IgD-negative memory B cell (primary cell): ENCODE results near the gene FBLN1. TPM values are rescaled to one million over a fixed set of nuclear protein-coding genes. Genes with fewer than 3 reads are reported as not detected.

Experiments used
- H3K27ac Mint-ChIP-seq, 3 donors: one replicate each; pipeline ENCODE4 v1.8.0; 2020 to 2022; ENCODE audit warnings: mild to moderate bottlenecking in 3 of 3, mixed read lengths in 3 of 3, moderate library complexity in 1 of 3
- H3K27me3 Mint-ChIP-seq: one replicate; pipeline ENCODE4 v1.8.0; 2021; ENCODE audit warnings: mixed read lengths
- H3K36me3 Mint-ChIP-seq: one replicate; pipeline ENCODE4 v1.8.0; 2020; ENCODE audit warnings: mild to moderate bottlenecking, mixed read lengths
- H3K4me1 Mint-ChIP-seq, 3 donors: one replicate each; pipeline ENCODE4 v1.8.0; 2020 to 2022; ENCODE audit warnings: mixed read lengths in 3 of 3, mild to moderate bottlenecking in 1 of 3
- H3K4me3 Mint-ChIP-seq, 4 donors: one replicate each; pipeline ENCODE4 v1.8.0; 2020 to 2022; ENCODE audit warnings: mild to moderate bottlenecking in 4 of 4, mixed read lengths in 4 of 4, moderate library complexity in 3 of 4
- H3K9me3 Mint-ChIP-seq, 3 donors: one replicate each; pipeline ENCODE4 v1.8.0; 2020 to 2021; ENCODE audit warnings: mixed read lengths in 3 of 3, mild to moderate bottlenecking in 1 of 3
- polyA plus RNA-seq: library from polyadenylated mRNA; unstranded; fragments of 300-500 nt; fragmentation: Illumina TruSeq; gene quantifications from one replicate; pipeline ENCODE4 v1.2.3, GENCODE V29; 2021

FBLN1 gene
- polyA plus RNA-seq, 1 donor from 2014 or later = not detected

DNA sequence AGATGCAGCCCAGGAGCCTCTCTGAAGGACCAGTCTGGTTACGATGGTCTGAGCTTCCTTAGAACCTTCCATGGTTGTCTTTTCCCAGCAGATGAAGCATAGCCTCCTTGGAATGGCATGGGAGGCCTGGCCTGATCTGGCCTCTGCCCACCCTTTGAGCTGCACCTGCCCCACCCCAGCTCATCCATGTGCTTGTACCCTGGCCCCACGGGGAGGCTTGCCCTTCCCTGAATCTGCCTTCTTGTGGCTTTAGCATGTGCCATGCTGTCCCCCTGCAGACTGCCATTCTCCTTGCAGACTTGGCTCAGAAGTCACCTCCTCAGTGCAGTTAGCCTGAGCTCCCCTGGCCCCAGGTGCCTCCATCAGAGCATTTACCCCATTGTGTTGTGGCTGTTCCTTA lies 62.5 kb downstream of the FBLN1 start:
- H3K27ac Mint-ChIP-seq = no peak overlapping the region
- H3K9me3 Mint-ChIP-seq = peaks cover 4 to 13% (median 7%) of the 10 kb centered on the region in 3 donors
- no peak overlapping the region for H3K4me3 Mint-ChIP-seq
- H3K4me1 Mint-ChIP-seq = peaks cover 0 to 2% (median 0%) of the 10 kb centered on the region in 3 donors
- peaks cover 2% of the 10 kb centered on the region for H3K36me3 Mint-ChIP-seq
- H3K27me3 Mint-ChIP-seq = peaks cover 22% of the 10 kb centered on the region

- H3K4me3 Mint-ChIP-seq = no peak overlapping the region
- no peak overlapping the region for H3K27ac Mint-ChIP-seq
- peaks cover 22% of the 10 kb centered on the region for H3K27me3 Mint-ChIP-seq
- peaks cover 2 to 13% (median 8%) of the 10 kb centered on the region in 3 donors for H3K9me3 Mint-ChIP-seq
- H3K4me1 Mint-ChIP-seq = peaks cover 0 to 2% (median 0%) of the 10 kb centered on the region in 3 donors
- peaks cover 2% of the 10 kb centered on the region for H3K36me3 Mint-ChIP-seq
These were observed 63.3 kb downstream of the FBLN1 start for GRCh38 chr22:45565973-45566372.

GRCh38 chr22:45568213-45568612 lies 65.5 kb downstream of the FBLN1 start:
- Mint-ChIP-seq H3K27ac (no peak overlapping the region), H3K4me3 (no peak overlapping the region)

GRCh38 chr22:45571089-45571488 lies 68.4 kb downstream of the FBLN1 start:
- Mint-ChIP-seq H3K36me3 (peaks cover 5% of the 10 kb centered on the region), H3K27ac (no peak overlapping the region), H3K27me3 (peaks cover 21% of the 10 kb centered on the region), H3K4me3 (no peak overlapping the region), H3K4me1 (peaks cover 0 to 4% (median 0%) of the 10 kb centered on the region in 3 donors), H3K9me3 (peaks cover 4 to 16% (median 13%) of the 10 kb centered on the region in 3 donors)

More at GRCh38 chr22:45568213-45568612, 65.5 kb downstream of the FBLN1 start:
- peaks cover 5% of the 10 kb centered on the region for H3K36me3 Mint-ChIP-seq
- H3K9me3 Mint-ChIP-seq = peaks cover 4 to 16% (median 13%) of the 10 kb centered on the region in 3 donors
- H3K27me3 Mint-ChIP-seq = peaks cover 21% of the 10 kb centered on the region
- H3K4me1 Mint-ChIP-seq = peaks cover 0 to 2% (median 0%) of the 10 kb centered on the region in 3 donors

DNA sequence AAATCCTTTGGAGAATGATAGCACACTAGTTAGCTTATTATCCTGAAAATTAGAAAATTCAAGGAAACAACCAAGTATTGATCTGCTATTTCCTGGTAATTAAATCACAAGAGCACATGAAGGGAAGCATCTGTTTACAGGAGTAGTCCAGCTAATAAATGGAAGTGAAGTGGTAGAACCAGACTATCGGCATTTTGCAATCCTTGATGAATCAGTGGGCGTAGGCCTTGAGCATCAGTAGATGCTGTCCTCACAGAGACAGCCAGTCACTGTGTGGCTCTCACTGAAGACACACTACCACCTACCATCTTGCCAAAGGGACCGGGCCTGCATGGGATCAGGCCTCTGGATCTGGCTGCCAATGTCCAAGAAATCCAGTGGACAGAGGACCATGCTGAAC lies 69.8 kb downstream of the FBLN1 start:
- peaks cover 4% of the 10 kb centered on the region for H3K36me3 Mint-ChIP-seq
- H3K9me3 Mint-ChIP-seq = peaks cover 4 to 16% (median 13%) of the 10 kb centered on the region in 3 donors
- H3K27ac Mint-ChIP-seq = no peak overlapping the region
- H3K4me1 Mint-ChIP-seq = peaks cover 0 to 2% (median 0%) of the 10 kb centered on the region in 3 donors
- peaks cover 23% of the 10 kb centered on the region for H3K27me3 Mint-ChIP-seq
- H3K4me3 Mint-ChIP-seq = no peak overlapping the region

DNA sequence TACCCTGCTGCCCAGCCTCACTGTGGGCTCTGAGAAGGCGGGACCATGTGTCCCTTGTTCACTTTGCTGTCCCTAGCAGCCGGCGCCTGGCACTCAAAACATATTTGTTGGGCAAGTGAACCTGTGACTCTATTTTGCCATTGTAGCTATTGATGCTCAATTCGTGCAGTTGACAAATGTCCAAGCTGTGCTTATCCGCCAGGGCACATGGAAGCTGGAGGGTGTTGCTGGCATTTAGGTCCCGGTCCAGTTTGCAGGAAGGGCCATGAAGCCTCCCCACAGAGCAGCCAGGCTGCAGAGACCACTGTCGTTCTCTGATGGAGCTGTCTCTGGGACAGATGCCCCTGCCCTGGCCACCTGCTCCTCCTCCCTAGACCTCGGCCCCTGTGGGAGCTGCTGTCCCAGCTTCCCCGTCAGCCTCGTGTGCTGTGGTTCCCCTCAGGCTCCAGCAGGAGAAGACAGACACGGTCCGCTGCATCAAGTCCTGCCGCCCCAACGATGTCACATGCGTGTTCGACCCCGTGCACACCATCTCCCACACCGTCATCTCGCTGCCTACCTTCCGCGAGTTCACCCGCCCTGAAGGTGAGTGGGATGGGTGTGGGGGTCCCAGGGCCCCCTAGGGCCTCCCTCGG lies 71.5 kb downstream of the FBLN1 start:
- H3K4me3 Mint-ChIP-seq = peak overlapping the region in 1 of 4 donors; percentile 32
- peaks cover 23% of the 10 kb centered on the region for H3K27me3 Mint-ChIP-seq
- H3K27ac Mint-ChIP-seq = no peak overlapping the region
- H3K36me3 Mint-ChIP-seq = peaks cover 3% of the 10 kb centered on the region
- peaks cover 1 to 16% (median 13%) of the 10 kb centered on the region in 3 donors for H3K9me3 Mint-ChIP-seq
- peaks cover 0 to 2% (median 0%) of the 10 kb centered on the region in 3 donors for H3K4me1 Mint-ChIP-seq

GRCh38 chr22:45575173-45575572 lies 72.5 kb downstream of the FBLN1 start:
- H3K27me3 Mint-ChIP-seq = peaks cover 21% of the 10 kb centered on the region
- H3K4me3 Mint-ChIP-seq = no peak overlapping the region
- H3K4me1 Mint-ChIP-seq = peaks cover 0 to 2% (median 0%) of the 10 kb centered on the region in 3 donors
- peaks cover 3% of the 10 kb centered on the region for H3K36me3 Mint-ChIP-seq
- H3K9me3 Mint-ChIP-seq = peaks cover 1 to 13% (median 12%) of the 10 kb centered on the region in 3 donors
- H3K27ac Mint-ChIP-seq = no peak overlapping the region

- peaks cover 3% of the 10 kb centered on the region for H3K36me3 Mint-ChIP-seq
- H3K4me1 Mint-ChIP-seq = peaks cover 0 to 2% (median 0%) of the 10 kb centered on the region in 3 donors
- H3K4me3 Mint-ChIP-seq = no peak overlapping the region
- H3K27me3 Mint-ChIP-seq = peaks cover 21% of the 10 kb centered on the region
- H3K27ac Mint-ChIP-seq = no peak overlapping the region
- peaks cover 1 to 8% (median 7%) of the 10 kb centered on the region in 3 donors for H3K9me3 Mint-ChIP-seq
These were observed 73.1 kb downstream of the FBLN1 start for GRCh38 chr22:45575607-45576272.

DNA sequence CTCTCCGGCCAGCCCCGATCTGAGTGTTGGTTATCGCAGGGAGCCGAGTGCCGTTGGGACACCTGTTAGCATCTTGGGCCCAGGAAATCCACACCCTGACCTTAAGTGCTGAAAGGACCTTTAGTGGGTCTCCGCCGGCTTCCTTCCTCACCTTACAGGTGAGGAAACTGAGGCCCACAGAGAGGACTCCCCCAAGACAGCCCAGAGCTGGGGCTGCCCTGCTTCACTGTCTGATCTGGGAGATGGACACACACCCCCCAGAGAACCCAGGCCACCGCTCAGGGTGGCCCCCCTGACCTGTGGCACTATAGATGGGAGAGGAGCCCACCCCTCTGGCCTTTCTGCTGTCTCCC lies 73.6 kb downstream of the FBLN1 start:
- H3K36me3 Mint-ChIP-seq = peaks cover 3% of the 10 kb centered on the region
- H3K4me3 Mint-ChIP-seq = no peak overlapping the region
- peaks cover 1 to 6% (median 5%) of the 10 kb centered on the region in 3 donors for H3K9me3 Mint-ChIP-seq
- H3K27ac Mint-ChIP-seq = no peak overlapping the region
- H3K4me1 Mint-ChIP-seq = peaks cover 0 to 2% (median 0%) of the 10 kb centered on the region in 3 donors
- peaks cover 21% of the 10 kb centered on the region for H3K27me3 Mint-ChIP-seq

DNA sequence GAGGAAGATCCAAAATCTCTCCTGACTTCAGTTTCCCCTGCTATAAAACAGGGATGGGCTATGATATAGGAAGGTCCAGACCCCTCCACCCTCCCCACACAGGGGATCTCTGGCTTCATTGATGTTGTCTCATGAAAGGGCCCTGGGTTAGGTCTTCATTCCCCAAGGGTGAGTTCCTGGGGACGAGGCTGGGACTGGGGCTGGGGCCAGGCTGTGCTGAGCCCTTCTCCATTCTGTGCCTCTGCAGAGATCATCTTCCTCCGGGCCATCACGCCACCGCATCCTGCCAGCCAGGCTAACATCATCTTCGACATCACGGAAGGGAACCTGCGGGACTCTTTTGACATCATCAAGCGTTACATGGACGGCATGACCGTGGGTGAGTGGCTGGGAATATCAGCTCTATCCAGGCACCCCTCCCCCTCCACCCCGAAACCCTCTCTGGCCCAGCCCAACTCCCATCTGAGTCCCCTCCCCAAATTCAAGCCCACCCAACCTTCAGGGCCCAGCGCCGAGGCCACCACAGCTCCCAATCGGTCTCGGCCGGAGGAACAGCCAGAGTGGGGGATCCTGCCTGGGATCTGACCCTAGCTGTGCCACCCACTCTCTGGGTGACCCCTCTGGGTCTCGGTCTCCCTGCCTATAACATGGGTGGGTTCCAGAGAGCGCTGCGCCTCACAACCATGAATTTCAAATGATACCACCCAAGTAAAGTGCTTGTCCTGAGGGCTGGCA lies 74.2 kb downstream of the FBLN1 start:
- Mint-ChIP-seq H3K27me3 (peaks cover 21% of the 10 kb centered on the region), H3K4me1 (peaks cover 0 to 2% (median 0%) of the 10 kb centered on the region in 3 donors), H3K27ac (no peak overlapping the region), H3K36me3 (peaks cover 2% of the 10 kb centered on the region), H3K9me3 (no peaks in the 10 kb centered on the region), H3K4me3 (no peak overlapping the region)

GRCh38 chr22:45577746-45578523 lies 75.3 kb downstream of the FBLN1 start:
- Mint-ChIP-seq H3K4me3 (no peak overlapping the region), H3K9me3 (peaks cover 0 to 7% (median 3%) of the 10 kb centered on the region in 3 donors), H3K4me1 (peaks cover 0 to 6% (median 3%) of the 10 kb centered on the region in 3 donors), H3K36me3 (peaks cover 2% of the 10 kb centered on the region), H3K27ac (no peak overlapping the region), H3K27me3 (peaks cover 20% of the 10 kb centered on the region)

- Mint-ChIP-seq H3K9me3 (peaks cover 3 to 10% (median 3%) of the 10 kb centered on the region in 3 donors), H3K36me3 (peaks cover 2% of the 10 kb centered on the region), H3K4me3 (no peak overlapping the region), H3K27ac (no peak overlapping the region), H3K4me1 (peaks cover 4 to 9% (median 8%) of the 10 kb centered on the region in 3 donors), H3K27me3 (peaks cover 20% of the 10 kb centered on the region)
These were observed 76.0 kb downstream of the FBLN1 start for GRCh38 chr22:45578524-45579147.

GRCh38 chr22:45579306-45579705 lies 76.6 kb downstream of the FBLN1 start:
- Mint-ChIP-seq H3K4me3 (no peak overlapping the region), H3K36me3 (peaks cover 2% of the 10 kb centered on the region), H3K9me3 (peaks cover 3 to 11% (median 3%) of the 10 kb centered on the region in 3 donors), H3K27ac (no peak overlapping the region), H3K4me1 (peaks cover 5 to 9% (median 8%) of the 10 kb centered on the region in 3 donors), H3K27me3 (peaks cover 18% of the 10 kb centered on the region)
